Psoas muscle (tissue), 8 donors: ENCODE measurements around the gene ZYX. TPM values are rescaled to one million over a fixed set of nuclear protein-coding genes. Genes with fewer than 3 reads are reported as not detected.

Experiments used
- ATAC-seq, 4 donors: fragments of 200-7000 bp; cut with Tn5 transposase; one replicate each; pipeline ENCODE4 v1.9.1; 2020; ENCODE audit warnings: moderate library complexity in 3 of 4, mild to moderate bottlenecking in 2 of 4
- DNase-seq, 2 donors: peaks; one replicate each; pipeline ENCODE4 v3.0.0-alpha.2; 2020
- H3K27ac ChIP-seq: fragments of 200-600 bp; one replicate; pipeline ENCODE4 v1.8.0; 2022
- H3K27me3 ChIP-seq, 3 donors: fragments of 200-600 bp in 1 of 3; one replicate each; pipeline versions ENCODE4 v1.6.1 to v1.8.0; 2013 to 2022; ENCODE audit warnings: low read length in 2 of 3, mild to moderate bottlenecking in 2 of 3, moderate library complexity in 1 of 3; ENCODE audit not compliant: insufficient read depth in 3 of 3
- H3K36me3 ChIP-seq, 2 donors: fragments of 200-600 bp in 1 of 2; one replicate each; pipeline versions ENCODE4 v1.6.1 to v1.8.0; 2013 to 2022; ENCODE audit warnings: low read depth in 1 of 2, mild to moderate bottlenecking in 1 of 2, moderate library complexity in 1 of 2; ENCODE audit not compliant: insufficient read depth in 1 of 2
- H3K4me1 ChIP-seq: fragments of 200-600 bp; one replicate; pipeline ENCODE4 v1.8.0; 2022
- H3K4me3 ChIP-seq: fragments of 200-600 bp; one replicate; pipeline ENCODE4 v1.8.0; 2022; ENCODE audit warnings: mild to moderate bottlenecking
- H3K9me3 ChIP-seq: fragments of 200-600 bp; one replicate; pipeline ENCODE4 v1.8.0; 2022
- CTCF ChIP-seq: fragments of 200-600 bp; IDR thresholded peaks from one replicate; pipeline ENCODE4 v1.8.0; 2022; ENCODE audit warnings: antibody characterized with exemption
- WGBS, 3 donors: extraction: QIAGEN DNeasy Blood & Tissue Kit; methylation state at CpG; one replicate each; pipeline versions ENCODE4 v1.1.6 to v1.1.7; 2013; 5-methylcytosine and 5-hydroxymethylcytosine counted together
- intact Hi-C, 2 donors: fragments of 100-400 bp; cut with DNase I; formaldehyde crosslinking; loops; one replicate each; pipeline versions ENCODE4 v1.11.0 to v1.14.2; 2022
- polyA plus RNA-seq, 3 donors: library from polyadenylated mRNA; stranded (reverse); fragments of 200-250 nt; gene quantifications; one replicate each; pipeline ENCODE4 v1.2.3, GENCODE V29; 2013
- total RNA-seq, 4 donors: library from RNA; stranded (reverse); fragmentation: NEBNext Ultra II Directional in 2 of 4; extraction: Animal tissue kit (Norgen Biotek cat#: 25700) in 2 of 4; gene quantifications; one replicate each; pipeline versions ENCODE4 v1.2.1 to v1.2.4, GENCODE V29; 2021 to 2023
- donor health status: healthy with polysubstance abuse.
- donor health status: DM: no; HTN: no; CAD: no; lungs with moderate emphysema.
- donor health status: Bipolar disorder and iron deficiency.
- donor health status: healthy.
- donor health status: DM: yes; HTN: yes; CAD: no.
- donor health status: DM: no; HTN: no; CAD: no.
- donor health status: DM: no; HTN: no; CAD: no.
- donor health status: DM: yes; HTN: yes; CAD: no.

The ZYX gene
- total and polyA plus RNA-seq, 7 donors: 34.4 to 215 (median 84.1) TPM

GRCh38 chr7:143385891-143386781 lies 5.0 kb downstream of the ZYX start:
- Histone ChIP-seq H3K27ac (no peak overlapping the region), H3K36me3 (peaks cover 22 to 70% of the 10 kb centered on the region in 2 donors), H3K27me3 (no peaks in the 10 kb centered on the region), H3K4me3 (peak overlapping the region; percentile 2), H3K4me1 (peaks cover 51% of the 10 kb centered on the region), H3K9me3 (no peaks in the 10 kb centered on the region)
- no peak for TF ChIP-seq CTCF
- WGBS, 3 donors: 33 to 49% (median 48%) methylated on average over 19 of the region's 19 CpGs
- DNase-seq (peak in 1 of 2 donors; percentile 64), ATAC-seq (no peak)
- intact Hi-C loops: no loop called here

GRCh38 chr7:143387156-143387975 lies 6.2 kb downstream of the ZYX start:
- H3K4me1 ChIP-seq: peaks cover 52% of the 10 kb centered on the region
- intact Hi-C loops: no loop called here
- no peak for DNase-seq
- no peak overlapping the region for H3K4me3 ChIP-seq
- TF ChIP-seq CTCF: no peak
- no peak overlapping the region for H3K27ac ChIP-seq
- H3K9me3 ChIP-seq: no peaks in the 10 kb centered on the region
- peaks cover 22 to 78% of the 10 kb centered on the region in 2 donors for H3K36me3 ChIP-seq
- ATAC-seq: no peak
- H3K27me3 ChIP-seq: no peaks in the 10 kb centered on the region
- 82 to 91% (median 85%) methylated on average over 23 of the region's 23 CpGs for WGBS, 3 donors

- Histone ChIP-seq H3K4me1 (peaks cover 46% of the 10 kb centered on the region), H3K27ac (no peak overlapping the region), H3K4me3 (no peak overlapping the region), H3K27me3 (no peaks in the 10 kb centered on the region), H3K36me3 (peaks cover 16 to 79% of the 10 kb centered on the region in 2 donors), H3K9me3 (no peaks in the 10 kb centered on the region)
- DNase-seq (no peak), ATAC-seq (no peak)
- TF ChIP-seq CTCF: no peak
- 66 to 77% (median 72%) methylated on average over 10 of the region's 10 CpGs for WGBS, 3 donors
- intact Hi-C loops: no loop called here
Measured at GRCh38 chr7:143388051-143388450, 6.9 kb downstream of the ZYX start.

GRCh38 chr7:143388491-143389101 lies 7.5 kb downstream of the ZYX start:
- 70 to 86% (median 80%) methylated on average over 28 of the region's 28 CpGs for WGBS, 3 donors

More at GRCh38 chr7:143388491-143389101, 7.5 kb downstream of the ZYX start:
- intact Hi-C loops: no loop called here
- no peak for TF ChIP-seq CTCF
- no peak for ATAC-seq
- Histone ChIP-seq H3K27ac (no peak overlapping the region), H3K4me1 (peaks cover 41% of the 10 kb centered on the region), H3K27me3 (no peaks in the 10 kb centered on the region), H3K4me3 (no peak overlapping the region), H3K9me3 (no peaks in the 10 kb centered on the region), H3K36me3 (peaks cover 14 to 80% of the 10 kb centered on the region in 2 donors)
- no peak for DNase-seq
